HG02885 (cell line): ENCODE data around the gene PIGC.

Experiments used
- ATAC-seq: cut with Tn5 transposase; IDR thresholded peaks from one replicate; pipeline ENCODE4 v1.9.1; 2021; ENCODE audit warnings: mild to moderate bottlenecking; ENCODE audit not compliant: unreplicated experiment, poor library complexity

The PIGC gene

DNA sequence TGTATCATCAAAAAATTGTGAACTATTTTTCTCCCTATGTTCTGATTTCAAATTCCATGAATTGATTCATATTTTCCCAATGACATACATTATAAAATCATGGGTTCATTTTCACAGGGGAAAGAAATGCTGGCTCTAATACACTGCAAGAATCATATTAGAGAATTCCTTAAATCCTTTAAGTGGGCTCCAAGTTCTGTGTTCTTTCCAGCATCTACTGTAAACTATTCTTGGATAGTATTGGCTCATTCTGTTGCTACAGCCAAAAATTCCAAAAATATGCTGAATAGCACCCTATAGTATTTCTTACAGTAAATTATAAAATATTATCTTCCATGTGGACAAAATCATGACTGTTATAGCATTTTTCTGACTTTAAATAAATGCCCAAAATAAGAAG, 42.4 kb downstream of the PIGC start:
- no peak for ATAC-seq

GRCh38 chr1:172400722-172401105, 43.2 kb downstream of the PIGC start:
- no peak for ATAC-seq

DNA sequence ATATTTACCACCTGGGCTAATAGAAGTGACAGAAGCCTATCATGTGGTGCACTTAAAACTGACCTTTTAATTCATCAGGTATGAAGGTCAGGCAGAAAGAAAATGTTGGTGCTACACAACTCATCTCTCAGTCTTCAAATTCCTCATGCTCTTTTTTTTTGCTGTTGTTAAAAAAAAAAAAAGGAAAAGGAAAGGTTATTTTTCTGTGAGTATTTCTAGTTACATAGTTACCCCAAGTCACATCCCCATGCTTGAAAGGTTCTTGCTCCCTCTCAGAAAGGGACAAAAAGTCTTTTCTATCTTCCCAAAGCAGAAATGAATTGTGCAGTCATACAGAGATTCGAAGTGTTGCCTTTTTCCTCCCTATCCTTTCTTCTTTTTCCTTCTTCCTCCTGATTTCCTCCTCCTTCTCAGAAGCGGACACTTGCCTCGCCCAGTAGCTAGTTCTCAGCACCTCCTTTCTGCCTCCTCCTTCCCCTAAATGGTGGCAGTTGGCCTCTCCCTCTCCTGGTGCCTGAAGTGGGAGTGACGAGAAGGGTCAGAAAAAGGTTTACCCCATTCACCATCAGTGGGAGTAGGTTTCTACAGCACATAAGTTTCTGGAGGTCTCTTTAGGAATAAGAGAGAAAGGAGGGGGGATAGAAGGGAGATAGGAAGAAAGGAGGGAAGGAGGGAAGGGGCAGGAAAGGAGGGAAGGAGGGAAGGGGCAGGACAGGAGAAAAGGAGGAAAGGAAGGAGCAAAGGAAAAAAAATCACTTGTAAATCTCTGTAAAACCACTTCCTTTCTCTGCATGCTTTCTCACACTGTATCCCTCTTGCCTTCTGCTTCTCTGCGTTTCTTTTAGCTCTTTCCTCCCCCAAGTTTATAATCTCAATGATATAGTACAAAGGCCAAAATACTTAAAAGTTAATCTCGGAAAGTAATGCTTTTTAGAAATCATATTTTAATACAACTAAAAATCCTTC, 43.8 kb downstream of the PIGC start:
- ATAC-seq = no peak

- ATAC-seq = peak; percentile 45
Observed at GRCh38 chr1:172398970-172399755, 44.7 kb downstream of the PIGC start.

- ATAC-seq = no peak
Observed at GRCh38 chr1:172398193-172398592, 45.7 kb downstream of the PIGC start.

DNA sequence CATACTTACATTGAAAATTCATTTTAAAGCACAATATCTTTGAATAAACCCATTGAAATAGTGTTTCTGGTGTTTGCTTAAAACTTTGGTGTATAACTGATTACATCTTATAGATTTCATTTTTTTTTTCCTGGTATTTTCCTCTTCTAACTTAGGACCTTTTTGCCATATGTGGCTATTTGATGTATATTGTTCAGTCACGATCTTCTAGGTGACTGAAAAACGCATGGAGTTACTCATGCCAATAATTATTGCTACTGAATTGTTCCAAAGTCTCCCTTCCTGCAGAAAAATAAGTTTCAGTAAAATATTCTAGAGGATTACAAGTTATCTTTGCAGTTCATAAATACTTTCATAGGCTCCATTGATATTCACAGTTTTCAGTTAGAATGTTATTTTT, 46.2 kb downstream of the PIGC start:
- ATAC-seq = no peak

GRCh38 chr1:172397221-172397620, 46.6 kb downstream of the PIGC start:
- no peak for ATAC-seq

DNA sequence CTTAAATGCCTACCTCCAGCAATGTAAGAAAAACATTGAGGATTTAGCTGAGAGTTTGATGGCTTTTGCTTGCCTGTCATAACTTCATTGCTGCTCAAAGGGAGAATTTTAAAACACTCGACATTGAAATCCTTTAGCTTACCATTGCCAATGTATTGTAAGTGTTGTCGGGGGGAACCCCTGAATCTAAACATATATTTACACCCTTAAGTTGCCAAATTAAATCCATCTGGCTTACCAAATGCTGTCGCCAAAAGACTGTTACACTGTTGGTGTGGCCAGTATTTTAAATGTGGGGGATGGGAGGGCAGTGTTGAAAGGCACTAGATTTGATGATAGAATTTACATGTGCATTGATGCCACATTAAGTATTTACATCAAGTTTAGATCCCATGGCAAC, 48.3 kb downstream of the PIGC start:
- no peak for ATAC-seq

DNA sequence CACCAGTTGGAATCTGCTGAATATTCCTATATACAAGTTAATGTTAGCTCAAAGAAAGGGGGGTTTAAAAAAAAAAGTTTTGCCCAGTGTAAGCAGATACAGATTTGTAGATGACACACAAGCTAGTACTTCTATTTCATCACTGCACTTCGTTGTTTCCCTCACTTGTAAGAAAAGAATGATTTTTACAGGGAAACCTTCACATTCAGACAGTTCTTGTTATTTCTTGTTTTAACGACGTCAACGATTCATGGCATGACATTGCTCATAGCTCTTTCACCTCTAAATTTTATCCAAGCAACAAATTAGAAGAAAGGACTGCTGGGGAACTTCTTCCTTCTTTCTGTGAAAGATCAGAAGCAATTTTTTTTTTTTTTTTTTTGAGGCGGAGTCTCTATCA, 49.1 kb downstream of the PIGC start:
- no peak for ATAC-seq

DNA sequence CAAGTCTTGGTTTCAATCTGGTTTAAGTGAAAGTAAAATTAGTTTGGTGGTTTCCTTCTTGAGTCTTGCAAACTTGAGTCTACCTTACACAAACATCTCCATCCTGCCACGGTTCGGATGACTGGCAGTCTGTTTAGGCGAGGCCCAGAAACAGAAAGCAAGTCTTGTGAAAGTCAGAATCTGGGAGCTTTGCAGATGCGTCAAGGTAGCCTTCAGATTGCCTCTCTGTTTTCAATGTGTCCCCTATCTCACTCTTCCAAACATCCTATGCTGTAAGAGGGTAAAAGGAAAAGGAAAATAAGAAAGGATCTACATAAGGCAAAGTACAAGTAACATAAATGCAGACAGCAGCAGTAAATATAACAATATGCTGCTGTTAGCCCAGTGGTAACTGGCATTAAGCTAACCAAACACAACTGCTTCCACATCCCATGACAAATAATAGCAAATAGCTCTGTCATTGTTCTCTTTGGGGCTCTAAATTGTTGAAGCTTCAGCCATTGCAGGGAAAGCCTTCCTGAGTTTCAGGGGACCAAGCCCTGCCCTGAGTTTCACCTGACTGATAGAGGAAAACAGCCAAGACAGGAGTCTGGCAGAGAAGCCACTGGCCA, 49.6 kb downstream of the PIGC start:
- ATAC-seq = peak; percentile 83

GRCh38 chr1:172393354-172393753, 50.5 kb downstream of the PIGC start:
- no peak for ATAC-seq

GRCh38 chr1:172391976-172392375, 51.9 kb downstream of the PIGC start:
- ATAC-seq = no peak
